SK-N-SH treated with all-trans-retinoic acid at 6 μM for 48 hours (cell line): ENCODE data around the gene CDH11.

Experiments used
- BACH2 ChIP-seq: fragments of 250-450 bp; sonication (Bioruptor Pico); IDR thresholded peaks from 2 replicates; pipeline ENCODE4 v1.9.0; 2021; ENCODE audit warnings: mild to moderate bottlenecking, borderline replicate concordance
- CREB5 ChIP-seq: fragments of 250-450 bp; sonication (Bioruptor Pico); IDR thresholded peaks from 2 replicates; pipeline ENCODE4 v1.5.1; 2020; ENCODE audit warnings: low read depth, mild to moderate bottlenecking, moderate library complexity
- ESRRG ChIP-seq: fragments of 250-450 bp; sonication (Bioruptor Pico); IDR thresholded peaks from 2 replicates; pipeline ENCODE4 v1.6.1; 2021; ENCODE audit warnings: mild to moderate bottlenecking
- GLIS3 ChIP-seq: fragments of 250-450 bp; sonication (Bioruptor Pico); IDR thresholded peaks from 2 replicates; pipeline ENCODE4 v1.5.0; 2020; ENCODE audit warnings: mild to moderate bottlenecking, moderate library complexity
- POU6F1 ChIP-seq: fragments of 250-450 bp; sonication (Bioruptor Pico); IDR thresholded peaks from 2 replicates; pipeline ENCODE4 v1.8.0; 2021; ENCODE audit warnings: low read depth, mild to moderate bottlenecking, moderate library complexity, borderline replicate concordance
- RARB ChIP-seq: fragments of 250-450 bp; sonication (Bioruptor Pico); IDR thresholded peaks from 2 replicates; pipeline ENCODE4 v1.8.0; 2021; ENCODE audit warnings: mild to moderate bottlenecking, moderate library complexity
- SNAI2 ChIP-seq: fragments of 250-450 bp; sonication (Bioruptor Pico); IDR thresholded peaks from 2 replicates; pipeline ENCODE4 v1.5.0; 2020; ENCODE audit warnings: mild to moderate bottlenecking, moderate library complexity
- TCF4 ChIP-seq: fragments of 250-450 bp; sonication (Bioruptor Pico); IDR thresholded peaks from 2 replicates; pipeline ENCODE4 v1.8.0; 2021; ENCODE audit warnings: mild to moderate bottlenecking, moderate library complexity, borderline replicate concordance
- ZFP3 ChIP-seq: fragments of 250-450 bp; sonication (Bioruptor Pico); IDR thresholded peaks from 2 replicates; pipeline ENCODE4 v1.5.0; 2020; ENCODE audit warnings: mild to moderate bottlenecking, moderate library complexity
- ZFP30 ChIP-seq: fragments of 450-650 bp; formaldehyde crosslinking; IDR thresholded peaks from 2 replicates; pipeline ENCODE4 v1.5.0; 2022; ENCODE audit warnings: mild to moderate bottlenecking, moderate library complexity
- ZNF565 ChIP-seq: fragments of 450-650 bp; formaldehyde crosslinking; conservative IDR thresholded peaks from 2 replicates; pipeline ENCODE4 v1.5.0; 2020; ENCODE audit warnings: low read depth, mild to moderate bottlenecking, moderate library complexity
- TF ChIP-seq, protein P1 (sequence below): fragments of 250-450 bp; sonication (Bioruptor Pico); IDR thresholded peaks from 2 replicates; pipeline ENCODE4 v1.8.0; 2020; ENCODE audit warnings: mild to moderate bottlenecking, moderate library complexity, borderline replicate concordance

DNA sequence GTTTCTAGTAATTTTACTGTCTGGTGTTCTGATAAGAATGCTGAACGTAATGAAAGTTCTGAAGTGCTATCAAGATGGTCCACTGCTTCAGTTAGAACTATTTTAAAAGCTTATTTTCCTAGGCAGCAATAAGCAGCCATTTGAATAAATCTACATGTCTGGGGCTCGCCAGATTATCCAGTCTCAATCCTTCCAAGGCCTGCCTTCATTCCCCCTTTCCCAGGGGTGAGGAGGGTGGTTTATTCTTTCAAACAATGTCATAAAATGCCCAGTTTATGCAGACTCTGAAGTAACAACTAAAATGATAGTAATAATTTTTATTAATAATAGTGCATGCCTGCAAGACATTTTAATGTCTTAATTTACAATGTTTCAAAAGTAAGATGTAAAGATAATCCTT is 2.4 kb downstream of the CDH11 start:
- TF ChIP-seq ZNF565 (CRISPR knock-in tag) (no peak), ZFP30 (CRISPR knock-in tag) (no peak), RARB (no peak), ZFP3 (CRISPR knock-in tag) (no peak), POU6F1 (CRISPR knock-in tag) (no peak), SNAI2 (no peak), BACH2 (no peak), ESRRG (CRISPR knock-in tag) (no peak), TCF4 (no peak), CREB5 (no peak), GLIS3 (CRISPR knock-in tag) (no peak)
- TF ChIP-seq, protein P1, sequence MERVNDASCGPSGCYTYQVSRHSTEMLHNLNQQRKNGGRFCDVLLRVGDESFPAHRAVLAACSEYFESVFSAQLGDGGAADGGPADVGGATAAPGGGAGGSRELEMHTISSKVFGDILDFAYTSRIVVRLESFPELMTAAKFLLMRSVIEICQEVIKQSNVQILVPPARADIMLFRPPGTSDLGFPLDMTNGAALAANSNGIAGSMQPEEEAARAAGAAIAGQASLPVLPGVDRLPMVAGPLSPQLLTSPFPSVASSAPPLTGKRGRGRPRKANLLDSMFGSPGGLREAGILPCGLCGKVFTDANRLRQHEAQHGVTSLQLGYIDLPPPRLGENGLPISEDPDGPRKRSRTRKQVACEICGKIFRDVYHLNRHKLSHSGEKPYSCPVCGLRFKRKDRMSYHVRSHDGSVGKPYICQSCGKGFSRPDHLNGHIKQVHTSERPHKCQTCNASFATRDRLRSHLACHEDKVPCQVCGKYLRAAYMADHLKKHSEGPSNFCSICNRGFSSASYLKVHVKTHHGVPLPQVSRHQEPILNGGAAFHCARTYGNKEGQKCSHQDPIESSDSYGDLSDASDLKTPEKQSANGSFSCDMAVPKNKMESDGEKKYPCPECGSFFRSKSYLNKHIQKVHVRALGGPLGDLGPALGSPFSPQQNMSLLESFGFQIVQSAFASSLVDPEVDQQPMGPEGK, result no peak
